GM12878 (cell line): ENCODE data around the gene TRIM26. TPM values are rescaled to one million over a fixed set of nuclear protein-coding genes. Genes with fewer than 3 reads are reported as not detected.

Experiments used
- ATAC-seq: fragments of 200-7000 bp; cut with Tn5 transposase; 3 replicates; pipeline ENCODE4 v1.9.1; 2020; ENCODE audit warnings: mild to moderate bottlenecking, moderate library complexity
- BruUV-seq: library from RNA; stranded (reverse); fragments of 400-500 nt; replicated peaks from 2 replicates; lab custom pipeline; 2021; lab: Mats Ljungman, UMichigan
- CTCF ChIA-PET: fragments of 300-600 bp; sonication (Branson Sonifier 250); formaldehyde crosslinking; extraction: SDS; loops from one replicate; lab custom pipeline; 2021; ENCODE audit warnings: inconsistent platforms; lab: Yijun Ruan, JAX
- POLR2A ChIA-PET: fragments of 350-600 bp; formaldehyde crosslinking; extraction: SDS; loops from one replicate; lab custom pipeline; 2021; ENCODE audit warnings: inconsistent platforms; lab: Charles Lee
- RAD21 ChIA-PET: fragments of 300-600 bp; sonication (Branson Sonifier 250); formaldehyde crosslinking; loops from one replicate; lab custom pipeline; 2023; ENCODE audit warnings: antibody characterized with exemption; ENCODE audit not compliant: unreplicated experiment; lab: Charles Lee
- SMC1A ChIA-PET: fragments of 300-600 bp; sonication (Branson Sonifier 250); formaldehyde crosslinking; loops from one replicate; lab custom pipeline; 2023; ENCODE audit not compliant: unreplicated experiment, uncharacterized antibody; lab: Charles Lee
- DNase-seq: peaks from one replicate; pipeline ENCODE4 v3.0.0-alpha.2; 2011; ENCODE audit warnings: low read depth, low spot score
- FAIRE-seq: peaks from 3 replicates; lab custom pipeline; 2011; peaks lifted over from hg19 to GRCh38; lab: Jason Lieb, UNC
- H2AFZ ChIP-seq: 2 replicates; pipeline ENCODE4 v1.6.0; 2011; ENCODE audit warnings: low read depth, low read length, control low read depth; ENCODE audit not compliant: control insufficient read depth
- H3K27ac ChIP-seq: 2 replicates; pipeline ENCODE4 v1.5.1; 2011; ENCODE audit warnings: control low read depth; ENCODE audit not compliant: control insufficient read depth, insufficient read depth
- H3K27me3 ChIP-seq, 2 experiments: replicated peaks in 1 of 2; 2 replicates each; pipeline versions ENCODE4 v1.6.0 to v1.6.1; 2011; ENCODE audit warnings: low read length in 1 of 2; ENCODE audit not compliant: control insufficient read depth in 2 of 2, insufficient read depth in 2 of 2
- H3K36me3 ChIP-seq, 2 experiments: 2 replicates each; pipeline ENCODE4 v1.5.1; 2011; ENCODE audit warnings: low read length in 1 of 2; ENCODE audit not compliant: control insufficient read depth in 2 of 2, insufficient read depth in 2 of 2
- H3K4me1 ChIP-seq: 2 replicates; pipeline ENCODE4 v1.6.1; 2011; ENCODE audit warnings: mild to moderate bottlenecking, low read length, moderate library complexity, mixed read lengths; ENCODE audit not compliant: control insufficient read depth, insufficient read depth
- H3K4me2 ChIP-seq: 2 replicates; pipeline ENCODE4 v1.6.0; 2011; ENCODE audit warnings: control low read depth; ENCODE audit not compliant: control insufficient read depth, insufficient read depth
- H3K4me3 ChIP-seq: fragments of 200-600 bp; sonication (generic); 2 replicates; pipeline ENCODE4 v1.5.1; 2016
- H3K79me2 ChIP-seq: 2 replicates; pipeline ENCODE4 v1.6.0; 2011; ENCODE audit warnings: low read length; ENCODE audit not compliant: control insufficient read depth, insufficient read depth
- H3K9ac ChIP-seq: 2 replicates; pipeline ENCODE4 v1.8.0; 2011; ENCODE audit warnings: low read length, control low read depth, mixed read lengths; ENCODE audit not compliant: control insufficient read depth, insufficient read depth
- H3K9me3 ChIP-seq: replicated peaks from 3 replicates; pipeline ENCODE4 v1.5.1; 2011; ENCODE audit warnings: mild to moderate bottlenecking, low read length; ENCODE audit not compliant: control insufficient read depth, insufficient read depth
- H4K20me1 ChIP-seq: 2 replicates; pipeline ENCODE4 v1.6.0; 2011; ENCODE audit not compliant: control insufficient read depth, insufficient read depth
- ASH2L ChIP-seq: fragments of 300-600, 200-600 bp; sonication (generic); IDR thresholded peaks from 2 replicates; pipeline ENCODE4 v1.6.1; 2017; ENCODE audit warnings: low read depth, mild to moderate bottlenecking, borderline replicate concordance
- BHLHE40 ChIP-seq, 2 experiments: fragments of 450-650 bp in 1 of 2; IDR thresholded peaks; 2 replicates each; pipeline ENCODE4 v1.6.1; 2011 to 2017; ENCODE audit warnings: low read depth in 2 of 2, borderline replicate concordance in 1 of 2, improper control_type of control experiment in 1 of 2, low read length in 1 of 2, mild to moderate bottlenecking in 1 of 2
- CEBPB ChIP-seq, 2 experiments: fragments of 150-350 bp in 1 of 2; IDR thresholded peaks; 2 replicates each; pipeline ENCODE4 v1.6.1; 2012 to 2014; ENCODE audit warnings: low read depth in 2 of 2, low read length in 2 of 2, borderline replicate concordance in 1 of 2, inconsistent platforms in 1 of 2
- DPF2 ChIP-seq: fragments of 450-650 bp; IDR thresholded peaks from 2 replicates; pipeline ENCODE4 v1.6.1; 2017; ENCODE audit warnings: mild to moderate bottlenecking
- EZH2 ChIP-seq: IDR thresholded peaks from 2 replicates; pipeline ENCODE4 v1.6.1; 2012; ENCODE audit warnings: low read depth, mild to moderate bottlenecking, control low read depth, inconsistent platforms, low read length, borderline replicate concordance; ENCODE audit not compliant: control insufficient read depth
- FOS ChIP-seq: IDR thresholded peaks from 3 replicates; pipeline ENCODE4 v1.6.1; 2011; ENCODE audit warnings: borderline replicate concordance; ENCODE audit not compliant: insufficient read length; ENCODE audit errors: extremely low read depth
- JUNB ChIP-seq: IDR thresholded peaks from 2 replicates; pipeline ENCODE4 v1.6.1; 2016; ENCODE audit warnings: antibody characterized with exemption, mild to moderate bottlenecking
- JUND ChIP-seq: IDR thresholded peaks from 2 replicates; pipeline ENCODE4 v1.6.1; 2012; ENCODE audit warnings: low read depth, mild to moderate bottlenecking, low read length, improper control_type of control experiment, moderate library complexity
- MYB ChIP-seq: fragments of 150-350 bp; IDR thresholded peaks from 2 replicates; pipeline ENCODE4 v1.6.1; 2014; ENCODE audit warnings: mild to moderate bottlenecking, low read depth, low read length, borderline replicate concordance
- POLR2AphosphoS5 ChIP-seq: IDR thresholded peaks from 2 replicates; pipeline ENCODE4 v1.6.1; 2011; ENCODE audit warnings: mild to moderate bottlenecking, low read length, inconsistent platforms
- RB1 ChIP-seq: fragments of 450-650 bp; formaldehyde crosslinking; IDR thresholded peaks from 2 replicates; pipeline ENCODE4 v1.6.1; 2017; ENCODE audit warnings: mild to moderate bottlenecking, borderline replicate concordance
- SMAD5 ChIP-seq: IDR thresholded peaks from 2 replicates; pipeline ENCODE4 v1.6.1; 2016; ENCODE audit warnings: antibody characterized with exemption, low read depth
- SUPT20H ChIP-seq: IDR thresholded peaks from 2 replicates; pipeline ENCODE4 v1.6.1; 2011; ENCODE audit warnings: low read depth, mild to moderate bottlenecking, low read length, moderate library complexity, borderline replicate concordance; ENCODE audit not compliant: control insufficient read depth
- ZBED1 ChIP-seq: IDR thresholded peaks from 2 replicates; pipeline ENCODE4 v1.6.1; 2016; ENCODE audit warnings: borderline replicate concordance
- ZNF207 ChIP-seq: fragments of 450-650 bp; IDR thresholded peaks from 2 replicates; pipeline ENCODE4 v1.6.1; 2014; ENCODE audit warnings: antibody characterized with exemption, mild to moderate bottlenecking, borderline replicate concordance
- WGBS: methylation state at CpG from one replicate; pipeline ENCODE4 v1.1.6; 2016; ENCODE audit warnings: low lambda C conversion rate; ENCODE audit not compliant: insufficient replicate concordance, insufficient coverage; ENCODE audit errors: missing lambda C conversion rate; 5-methylcytosine and 5-hydroxymethylcytosine counted together
- in situ Hi-C: fragments of 300-500 bp; cut with MboI; formaldehyde crosslinking; loops from 9 replicates; pipeline ENCODE4 v1.14.3; 2018; ENCODE audit warnings: mixed read lengths
- intact Hi-C: fragments of 100-400 bp; cut with micrococcal nuclease; formaldehyde crosslinking; loops from one replicate; pipeline ENCODE4 v1.14.2; 2022; ENCODE audit not compliant: unreplicated experiment
- polyA plus RNA-seq, 11 experiments: library from polyadenylated mRNA; depleted of rRNA in 4 of 11; unstranded in 6 of 11; stranded (reverse) in 5 of 11; fragments of >200 nt; fragmentation: Nextera tagmentation in 4 of 11; fragmentation: Illumina TruSeq in 1 of 11; extraction: Ambion mirVana in 4 of 11; extraction: Trizol in 1 of 11; gene quantifications; 1 replicate in 1 of 11; 2 replicates in 10 of 11; pipeline versions ENCODE4 v1.2.1 to v1.2.3, GENCODE V29; 2011 to 2016; ENCODE audit warnings: inconsistent platforms in 2 of 11, missing spikeins in 2 of 11, low read depth in 1 of 11
- total RNA-seq, 4 experiments: library from RNA; depleted of rRNA in 3 of 4; stranded (reverse); fragments of >200 nt in 3 of 4; fragmentation: Illumina TruSeq in 1 of 4; extraction: Trizol in 1 of 4; gene quantifications; 2 replicates each; pipeline versions ENCODE4 v1.2.1 to v1.2.3, GENCODE V29; 2013 to 2021
- TF ChIP-seq, protein P1 (sequence below): IDR thresholded peaks from 2 replicates; pipeline ENCODE4 v1.6.1; 2011; ENCODE audit warnings: mild to moderate bottlenecking, low read depth, low read length, moderate library complexity; ENCODE audit not compliant: insufficient replicate concordance
- TF ChIP-seq, protein P2 (sequence below), 3 experiments: IDR thresholded peaks in 2 of 3; conservative IDR thresholded peaks in 1 of 3; 2 replicates each; pipeline ENCODE4 v1.5.1; 2011; ENCODE audit warnings: low read depth in 3 of 3, low read length in 3 of 3, mild to moderate bottlenecking in 3 of 3, control low read depth in 2 of 3, moderate library complexity in 2 of 3, inconsistent platforms in 1 of 3, mixed read lengths in 1 of 3; ENCODE audit not compliant: control insufficient read depth in 2 of 3, insufficient read depth in 1 of 3; ENCODE audit errors: extremely low read depth in 1 of 3
- TF ChIP-seq, protein P3 (sequence below): fragments of 450-650 bp; IDR thresholded peaks from 2 replicates; pipeline ENCODE4 v1.6.1; 2017; ENCODE audit warnings: borderline replicate concordance

TRIM26 gene
- total and polyA plus RNA-seq, 10 of the 15 experiments (the other 5 are each of a cell fraction or from before 2014, with no cell fraction given): 13.1 to 79.6 (median 63.6) TPM

DNA sequence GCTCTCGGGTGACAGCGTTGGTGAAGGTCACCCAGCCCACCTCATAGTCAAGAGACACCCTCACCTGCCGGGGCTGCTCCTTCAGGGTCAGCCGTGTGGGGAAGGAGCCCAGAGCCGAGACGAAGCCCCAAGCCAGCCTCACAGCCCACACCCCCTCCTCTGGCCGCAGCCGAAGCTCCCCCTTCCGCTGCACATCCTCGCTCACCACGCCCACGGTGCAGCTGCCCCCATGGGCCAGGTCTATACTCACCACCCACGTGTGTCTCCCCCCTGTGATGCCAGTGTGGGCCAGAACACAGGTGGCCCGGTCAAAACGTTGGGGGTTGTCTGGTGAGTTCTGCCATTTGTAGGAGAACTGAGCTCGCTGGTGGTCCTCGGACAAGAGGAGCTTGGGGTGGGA lies 59.1 kb downstream of the TRIM26 start (continued):
- TF ChIP-seq DPF2: no peak
- no peak for TF ChIP-seq SMAD5
- no peak for TF ChIP-seq SUPT20H

DNA sequence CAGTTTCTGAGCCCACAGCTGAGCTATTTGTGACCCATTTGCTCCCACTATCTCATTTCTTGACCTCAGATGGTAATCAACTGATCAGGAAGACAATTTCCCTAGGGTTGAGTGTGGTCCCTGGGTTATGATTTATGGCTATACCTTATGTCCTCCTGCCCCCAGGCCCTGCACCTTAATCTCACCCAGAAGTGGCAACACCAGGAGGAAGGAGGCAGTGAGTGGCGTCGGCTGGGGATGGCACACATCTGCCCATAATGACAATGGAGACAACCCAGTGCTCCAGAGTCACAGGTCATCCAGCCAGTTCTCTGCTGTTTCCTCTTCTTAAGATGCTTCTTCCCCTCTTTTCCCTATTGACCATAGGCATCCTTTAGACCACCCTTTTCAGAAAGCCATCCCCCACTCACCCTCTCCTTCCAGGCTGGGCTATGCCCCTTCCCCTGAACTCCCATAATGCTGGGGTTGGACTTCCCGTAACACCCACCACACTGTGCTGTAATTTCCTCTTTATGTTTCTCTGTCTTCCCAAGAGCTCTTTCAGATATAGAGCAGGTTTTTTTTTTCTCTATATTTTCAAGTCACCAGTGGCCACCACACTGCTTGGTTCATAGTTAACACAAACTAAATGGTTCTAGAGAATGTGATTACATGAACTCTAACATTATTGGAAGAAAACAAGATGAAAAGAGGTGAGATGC lies 60.1 kb downstream of the TRIM26 start:
- Histone ChIP-seq H3K9me3 (no peaks in the 10 kb centered on the region), H3K4me2 (no peak overlapping the region), H3K4me1 (peaks cover 1% of the 10 kb centered on the region; the same call in 1 of the 2 replicates), H3K4me3 (no peak overlapping the region), H4K20me1 (no peaks in the 10 kb centered on the region), H3K36me3 (no peaks in the 10 kb centered on the region), H3K27ac (no peak overlapping the region), H3K79me2 (no peaks in the 10 kb centered on the region), H3K9ac (no peak overlapping the region), H2AFZ (no peak overlapping the region), H3K27me3 (peaks cover 0 to 2% of the 10 kb centered on the region in 2 experiments; a peak in 3 of 4 replicates)
- RAD21 ChIA-PET: no interaction called here
- CTCF ChIA-PET: interaction anchor here (3.1 kb wide), 1 partner anchor 49 kb away, joined by 16 read pairs; no protein-coding TSS in a partner anchor
- FAIRE-seq (no peak), ATAC-seq (no peak), DNase-seq (no peak)
- 89% methylated on average over 3 of the region's 3 CpGs for WGBS
- no TSS peak for BruUV-seq
- in situ Hi-C loops (no loop called here), intact Hi-C loops (no loop called here)
- SMC1A ChIA-PET: interaction anchor here (1.3 kb wide), 1 partner anchor 10 kb away, joined by 3 read pairs; no protein-coding TSS in a partner anchor
- POLR2A ChIA-PET: interaction anchor here (0.5 kb wide), 1 partner anchor 42 kb away, joined by 6 read pairs; no protein-coding TSS in a partner anchor
- TF ChIP-seq JUNB: no peak
- no peak for TF ChIP-seq ASH2L
- no peak for TF ChIP-seq POLR2AphosphoS5
- TF ChIP-seq, protein P1, sequence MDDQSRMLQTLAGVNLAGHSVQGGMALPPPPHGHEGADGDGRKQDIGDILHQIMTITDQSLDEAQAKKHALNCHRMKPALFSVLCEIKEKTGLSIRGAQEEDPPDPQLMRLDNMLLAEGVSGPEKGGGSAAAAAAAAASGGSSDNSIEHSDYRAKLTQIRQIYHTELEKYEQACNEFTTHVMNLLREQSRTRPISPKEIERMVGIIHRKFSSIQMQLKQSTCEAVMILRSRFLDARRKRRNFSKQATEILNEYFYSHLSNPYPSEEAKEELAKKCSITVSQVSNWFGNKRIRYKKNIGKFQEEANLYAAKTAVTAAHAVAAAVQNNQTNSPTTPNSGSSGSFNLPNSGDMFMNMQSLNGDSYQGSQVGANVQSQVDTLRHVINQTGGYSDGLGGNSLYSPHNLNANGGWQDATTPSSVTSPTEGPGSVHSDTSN: no peak
- TF ChIP-seq ZBED1: no peak
- no peak for TF ChIP-seq JUND
- TF ChIP-seq RB1: no peak
- TF ChIP-seq BHLHE40 (IDR thresholded peaks at IDR 0.05; ENCODE audit: borderline replicate concordance in 1 of 2, low read depth in 2 of 2, low read length in 1 of 2): no peak
- TF ChIP-seq CEBPB (IDR thresholded peaks at IDR 0.05; ENCODE audit: borderline replicate concordance in 1 of 2, low read depth in 2 of 2, low read length in 2 of 2): no peak
- no peak for TF ChIP-seq ZNF207
- TF ChIP-seq, protein P2, sequence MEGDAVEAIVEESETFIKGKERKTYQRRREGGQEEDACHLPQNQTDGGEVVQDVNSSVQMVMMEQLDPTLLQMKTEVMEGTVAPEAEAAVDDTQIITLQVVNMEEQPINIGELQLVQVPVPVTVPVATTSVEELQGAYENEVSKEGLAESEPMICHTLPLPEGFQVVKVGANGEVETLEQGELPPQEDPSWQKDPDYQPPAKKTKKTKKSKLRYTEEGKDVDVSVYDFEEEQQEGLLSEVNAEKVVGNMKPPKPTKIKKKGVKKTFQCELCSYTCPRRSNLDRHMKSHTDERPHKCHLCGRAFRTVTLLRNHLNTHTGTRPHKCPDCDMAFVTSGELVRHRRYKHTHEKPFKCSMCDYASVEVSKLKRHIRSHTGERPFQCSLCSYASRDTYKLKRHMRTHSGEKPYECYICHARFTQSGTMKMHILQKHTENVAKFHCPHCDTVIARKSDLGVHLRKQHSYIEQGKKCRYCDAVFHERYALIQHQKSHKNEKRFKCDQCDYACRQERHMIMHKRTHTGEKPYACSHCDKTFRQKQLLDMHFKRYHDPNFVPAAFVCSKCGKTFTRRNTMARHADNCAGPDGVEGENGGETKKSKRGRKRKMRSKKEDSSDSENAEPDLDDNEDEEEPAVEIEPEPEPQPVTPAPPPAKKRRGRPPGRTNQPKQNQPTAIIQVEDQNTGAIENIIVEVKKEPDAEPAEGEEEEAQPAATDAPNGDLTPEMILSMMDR (IDR thresholded peaks at IDR 0.05 in 2 of 3, conservative IDR thresholded peaks at IDR 0.05 in 1 of 3; ENCODE audit: control insufficient read depth in 2 of 3, extremely low read depth in 1 of 3, insufficient read depth in 1 of 3, low read depth in 3 of 3, low read length in 3 of 3): no peak
- TF ChIP-seq, protein P3, sequence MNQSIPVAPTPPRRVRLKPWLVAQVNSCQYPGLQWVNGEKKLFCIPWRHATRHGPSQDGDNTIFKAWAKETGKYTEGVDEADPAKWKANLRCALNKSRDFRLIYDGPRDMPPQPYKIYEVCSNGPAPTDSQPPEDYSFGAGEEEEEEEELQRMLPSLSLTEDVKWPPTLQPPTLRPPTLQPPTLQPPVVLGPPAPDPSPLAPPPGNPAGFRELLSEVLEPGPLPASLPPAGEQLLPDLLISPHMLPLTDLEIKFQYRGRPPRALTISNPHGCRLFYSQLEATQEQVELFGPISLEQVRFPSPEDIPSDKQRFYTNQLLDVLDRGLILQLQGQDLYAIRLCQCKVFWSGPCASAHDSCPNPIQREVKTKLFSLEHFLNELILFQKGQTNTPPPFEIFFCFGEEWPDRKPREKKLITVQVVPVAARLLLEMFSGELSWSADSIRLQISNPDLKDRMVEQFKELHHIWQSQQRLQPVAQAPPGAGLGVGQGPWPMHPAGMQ: no peak
- TF ChIP-seq FOS: no peak
- TF ChIP-seq MYB: no peak
- TF ChIP-seq EZH2: no peak
